Activated naive CD4-positive, alpha-beta T cell treated with anti-CD3 and anti-CD28 coated beads for 36 hours (primary cell): ENCODE data around the gene ADAMTS19. TPM values are rescaled to one million over a fixed set of nuclear protein-coding genes. Genes with fewer than 3 reads are reported as not detected.
"Not testable (repeated sequence)": the region's sequence is repeated elsewhere in the genome, so short reads cannot be mapped to it uniquely, and the experiment has no call there.

ENCODE experiments used
- CTCF ChIA-PET: fragments of 350-600 bp; sonication (Branson Sonifier 250); formaldehyde crosslinking; loops from one replicate; lab custom pipeline; 2021; ENCODE audit warnings: antibody characterized with exemption; lab: Charles Lee
- DNase-seq: peaks from one replicate; pipeline ENCODE4 v3.0.0-alpha.2; 2020
- H3K27ac Mint-ChIP-seq: one replicate; pipeline ENCODE4 v1.8.0; 2021; ENCODE audit warnings: mild to moderate bottlenecking, mixed read lengths
- H3K27me3 Mint-ChIP-seq: one replicate; pipeline ENCODE4 v1.8.0; 2021; ENCODE audit warnings: low read depth, mixed read lengths
- H3K36me3 Mint-ChIP-seq: one replicate; pipeline ENCODE4 v1.8.0; 2021; ENCODE audit warnings: low read depth, mixed read lengths
- H3K4me1 Mint-ChIP-seq: one replicate; pipeline ENCODE4 v1.8.0; 2021; ENCODE audit warnings: low read depth, mixed read lengths
- H3K4me3 Mint-ChIP-seq: one replicate; pipeline ENCODE4 v1.8.0; 2021; ENCODE audit warnings: mild to moderate bottlenecking, moderate library complexity, mixed read lengths
- H3K9me3 Mint-ChIP-seq: one replicate; pipeline ENCODE4 v1.8.0; 2021; ENCODE audit warnings: mixed read lengths
- intact Hi-C: fragments of 100-400 bp; cut with micrococcal nuclease; formaldehyde crosslinking; loops from one replicate; pipeline ENCODE4 v1.15.1; 2023
- total RNA-seq, 2 experiments: library from RNA; stranded (reverse); gene quantifications; one replicate each; pipeline ENCODE4 v1.2.3, GENCODE V29; 2021

ADAMTS19 gene
- total RNA-seq: not detected

- Mint-ChIP-seq H3K27me3 (peaks cover 45% of the 10 kb centered on the region), H3K36me3 (no peaks in the 10 kb centered on the region), H3K4me3 (peak within 1 kb of the TSS; percentile 48), H3K27ac (no peak within 1 kb of the TSS), H3K9me3 (no peaks in the 10 kb centered on the region), H3K4me1 (peaks cover 12% of the 10 kb centered on the region)
- intact Hi-C loops: no loop called here
- DNase-seq: peak; percentile 59
- CTCF ChIA-PET: interaction anchor here (1.5 kb wide), 1 partner anchor 100 kb away, joined by 10 read pairs; no protein-coding TSS in a partner anchor
Observed at GRCh38 chr5:129459777-129460671, at the start of gene ADAMTS19. Gene ADAMTS19, plus strand, starts transcription at chr5:129460298. Its CDS starts 94 bp downstream, at chr5:129460392.

DNA sequence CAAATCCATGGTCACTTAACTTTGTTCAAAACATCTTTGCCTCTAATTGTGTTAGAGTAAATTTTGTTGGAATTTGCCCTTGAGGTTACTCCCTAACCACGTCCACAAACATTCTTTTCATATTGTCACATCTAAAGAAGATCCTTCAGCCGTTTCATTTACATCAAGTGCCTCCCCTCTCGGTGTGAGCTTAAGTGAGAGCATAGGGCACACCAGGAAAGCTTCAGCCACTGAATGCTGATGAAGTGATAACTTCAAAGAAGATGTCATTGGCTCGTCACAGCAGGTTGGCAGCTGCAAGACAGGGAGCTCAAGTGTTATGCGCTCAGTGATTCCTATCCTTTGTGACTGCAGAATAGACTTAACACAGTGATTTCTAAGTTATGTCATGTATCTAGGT is 49.6 kb upstream of the ADAMTS19 start:
- DNase-seq: no peak
- CTCF ChIA-PET: interaction anchor here (0.6 kb wide), 1 partner anchor 127 kb away, joined by 4 read pairs; no protein-coding TSS in a partner anchor
- Mint-ChIP-seq H3K9me3 (peaks cover 6% of the 10 kb centered on the region), H3K4me1 (no peaks in the 10 kb centered on the region), H3K27me3 (no peaks in the 10 kb centered on the region), H3K36me3 (no peaks in the 10 kb centered on the region), H3K4me3 (no peak overlapping the region), H3K27ac (no peak overlapping the region)
- intact Hi-C loops: no loop called here

- no peaks in the 10 kb centered on the region for H3K36me3 Mint-ChIP-seq
- H3K9me3 Mint-ChIP-seq: peaks cover 9% of the 10 kb centered on the region
- no peak overlapping the region for H3K4me3 Mint-ChIP-seq
- CTCF ChIA-PET: no interaction called here
- no peaks in the 10 kb centered on the region for H3K4me1 Mint-ChIP-seq
- H3K27me3 Mint-ChIP-seq: no peaks in the 10 kb centered on the region
- no peak for DNase-seq
- H3K27ac Mint-ChIP-seq: no peak overlapping the region
- intact Hi-C loops: no loop called here
Observed at GRCh38 chr5:129412721-129413120, 47.4 kb upstream of the ADAMTS19 start.

GRCh38 chr5:129413570-129413969 is 46.5 kb upstream of the ADAMTS19 start:
- intact Hi-C loops: no loop called here
- no peaks in the 10 kb centered on the region for H3K27me3 Mint-ChIP-seq
- no peak overlapping the region for H3K27ac Mint-ChIP-seq
- no peaks in the 10 kb centered on the region for H3K36me3 Mint-ChIP-seq
- CTCF ChIA-PET: interaction anchor here (0.6 kb wide), 1 partner anchor 472 kb away, joined by 3 read pairs; no protein-coding TSS in a partner anchor
- H3K9me3 Mint-ChIP-seq: peaks cover 9% of the 10 kb centered on the region
- no peak for DNase-seq
- H3K4me1 Mint-ChIP-seq: no peaks in the 10 kb centered on the region
- H3K4me3 Mint-ChIP-seq: no peak overlapping the region

- intact Hi-C loops: no loop called here
- Mint-ChIP-seq H3K27me3 (no peaks in the 10 kb centered on the region), H3K27ac (no peak overlapping the region), H3K9me3 (peaks cover 9% of the 10 kb centered on the region), H3K4me1 (no peaks in the 10 kb centered on the region), H3K36me3 (no peaks in the 10 kb centered on the region), H3K4me3 (no peak overlapping the region)
- no peak for DNase-seq
- CTCF ChIA-PET: no interaction called here
Observed at GRCh38 chr5:129419292-129419691, 40.8 kb upstream of the ADAMTS19 start.

DNA sequence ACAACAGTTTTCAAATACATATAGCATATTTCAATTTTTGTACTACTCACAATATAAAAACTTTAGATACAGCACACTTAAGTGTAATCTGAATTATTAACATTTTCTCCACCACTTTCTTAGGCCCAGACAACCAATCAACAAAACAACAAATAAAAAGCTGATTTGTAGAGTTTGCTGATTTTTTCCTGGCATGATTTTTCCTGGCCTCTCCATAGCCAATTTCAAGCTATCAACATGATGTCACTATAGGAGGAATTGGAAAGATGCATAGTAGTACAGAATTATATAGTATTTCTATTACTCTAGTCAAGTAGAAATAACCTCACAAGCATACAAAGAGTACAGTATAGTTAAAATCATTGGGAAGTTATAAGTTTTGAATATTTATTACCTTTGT is 35.1 kb upstream of the ADAMTS19 start:
- Mint-ChIP-seq H3K9me3 (peaks cover 2% of the 10 kb centered on the region), H3K36me3 (no peaks in the 10 kb centered on the region), H3K4me3 (no peak overlapping the region), H3K27me3 (no peaks in the 10 kb centered on the region), H3K27ac (no peak overlapping the region), H3K4me1 (no peaks in the 10 kb centered on the region)
- no peak for DNase-seq
- CTCF ChIA-PET: no interaction called here
- intact Hi-C loops: no loop called here

DNA sequence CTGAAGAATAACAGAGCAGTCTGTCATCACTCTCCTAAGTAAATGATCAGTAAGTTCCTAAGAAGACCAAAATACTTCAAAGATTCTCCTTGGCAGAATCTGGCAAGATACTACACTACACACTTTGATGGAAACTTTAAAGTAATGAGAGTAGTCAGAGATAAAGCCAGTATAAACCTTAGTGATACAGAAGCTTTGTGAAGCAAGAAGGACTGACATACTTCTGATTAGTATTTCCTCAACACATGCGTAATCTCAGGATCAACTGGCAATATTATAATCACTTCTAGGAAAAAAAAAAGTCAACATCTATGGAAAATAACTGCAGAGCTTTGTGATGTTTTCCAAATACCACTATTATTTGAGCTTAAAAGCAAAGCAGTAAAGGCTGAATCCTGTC is 34.0 kb upstream of the ADAMTS19 start:
- Mint-ChIP-seq H3K27ac (no peak overlapping the region), H3K27me3 (no peaks in the 10 kb centered on the region), H3K36me3 (no peaks in the 10 kb centered on the region), H3K4me1 (no peaks in the 10 kb centered on the region), H3K9me3 (peaks cover 2% of the 10 kb centered on the region), H3K4me3 (no peak overlapping the region)
- intact Hi-C loops: no loop called here
- CTCF ChIA-PET: no interaction called here
- no peak for DNase-seq

- intact Hi-C loops, H3K4me3 Mint-ChIP-seq, H3K27me3 Mint-ChIP-seq, DNase-seq, H3K27ac Mint-ChIP-seq, CTCF ChIA-PET, H3K4me1 Mint-ChIP-seq, H3K9me3 Mint-ChIP-seq, H3K36me3 Mint-ChIP-seq: not testable (repeated sequence)
Observed at GRCh38 chr5:129428636-129429035, 31.5 kb upstream of the ADAMTS19 start.

DNA sequence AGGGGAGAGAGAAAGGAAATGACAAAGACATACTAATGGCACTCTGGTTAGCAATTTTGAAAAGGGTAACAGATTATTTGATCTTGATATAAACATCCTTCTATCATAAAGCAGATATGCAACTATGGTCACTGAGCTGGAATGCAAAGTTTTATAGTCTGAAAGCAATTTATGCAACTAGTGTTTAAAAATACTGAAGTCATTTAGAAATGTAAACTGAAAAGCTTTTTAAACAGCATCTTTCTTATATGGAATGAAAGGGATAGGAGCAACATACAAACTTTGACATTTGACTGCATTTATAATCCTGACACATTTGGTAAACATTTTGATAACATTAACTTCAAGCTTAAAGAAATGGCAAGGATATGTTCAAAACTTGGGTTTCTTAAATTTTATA is 28.7 kb upstream of the ADAMTS19 start:
- Mint-ChIP-seq H3K27ac (no peak overlapping the region), H3K4me1 (no peaks in the 10 kb centered on the region), H3K9me3 (peaks cover 4% of the 10 kb centered on the region), H3K27me3 (no peaks in the 10 kb centered on the region), H3K36me3 (no peaks in the 10 kb centered on the region), H3K4me3 (no peak overlapping the region)
- intact Hi-C loops: no loop called here
- CTCF ChIA-PET: no interaction called here
- no peak for DNase-seq

DNA sequence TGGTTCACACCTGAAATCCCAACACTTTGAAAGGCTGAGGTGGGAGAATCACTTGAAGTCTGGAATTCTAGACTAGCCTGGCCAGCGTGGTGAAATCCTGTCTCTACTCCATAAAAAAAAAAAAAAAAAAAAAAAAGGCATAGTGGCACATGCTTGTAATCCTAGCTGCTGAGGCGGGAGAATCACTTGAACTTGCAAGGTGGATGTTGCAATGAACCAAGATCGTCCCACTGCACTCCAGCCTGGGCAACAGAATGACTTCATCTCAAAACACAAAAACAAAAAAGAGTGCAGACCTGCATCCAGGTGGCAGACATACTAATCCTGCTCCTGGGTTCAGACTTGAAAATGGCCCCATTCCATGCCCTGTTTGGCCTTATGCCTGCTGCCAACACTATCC is 21.8 kb upstream of the ADAMTS19 start:
- intact Hi-C loops: no loop called here
- Mint-ChIP-seq H3K27me3 (no peaks in the 10 kb centered on the region), H3K9me3 (peaks cover 2% of the 10 kb centered on the region), H3K36me3 (no peaks in the 10 kb centered on the region), H3K27ac (no peak overlapping the region), H3K4me3 (no peak overlapping the region), H3K4me1 (no peaks in the 10 kb centered on the region)
- CTCF ChIA-PET: no interaction called here
- DNase-seq: no peak

GRCh38 chr5:129440424-129440823 is 19.7 kb upstream of the ADAMTS19 start:
- Mint-ChIP-seq H3K27ac (no peak overlapping the region), H3K36me3 (no peaks in the 10 kb centered on the region), H3K4me3 (no peak overlapping the region), H3K27me3 (no peaks in the 10 kb centered on the region), H3K9me3 (no peaks in the 10 kb centered on the region), H3K4me1 (no peaks in the 10 kb centered on the region)
- CTCF ChIA-PET: interaction anchor here (0.7 kb wide), 1 partner anchor 82 kb away, joined by 3 read pairs; no protein-coding TSS in a partner anchor
- DNase-seq: no peak
- intact Hi-C loops: no loop called here

DNA sequence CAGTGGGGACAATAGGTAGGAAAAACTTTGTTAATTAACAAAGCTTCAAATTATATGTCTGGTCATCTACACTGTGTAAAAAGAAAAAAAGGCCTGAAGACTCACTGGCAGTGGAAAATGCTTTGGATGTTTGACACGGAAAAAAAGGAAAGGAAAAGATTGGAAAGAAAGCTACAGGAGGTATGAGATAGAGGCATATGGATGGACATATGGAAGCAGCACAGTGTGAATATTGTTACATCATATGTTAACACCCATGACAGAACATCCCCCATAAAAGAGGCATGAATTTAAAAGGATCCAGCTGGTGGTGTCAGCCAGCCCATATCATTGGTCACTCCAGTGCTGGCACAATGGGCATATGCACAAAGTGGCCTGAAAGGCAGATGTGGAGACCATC is 19.0 kb upstream of the ADAMTS19 start:
- CTCF ChIA-PET: interaction anchor here (0.7 kb wide), 1 partner anchor 83 kb away, joined by 3 read pairs; no protein-coding TSS in a partner anchor
- no peaks in the 10 kb centered on the region for H3K9me3 Mint-ChIP-seq
- no peaks in the 10 kb centered on the region for H3K4me1 Mint-ChIP-seq

GRCh38 chr5:129445379-129445778 is 14.7 kb upstream of the ADAMTS19 start:
- DNase-seq: no peak
- Mint-ChIP-seq H3K27me3 (no peaks in the 10 kb centered on the region), H3K27ac (no peak overlapping the region), H3K4me1 (no peaks in the 10 kb centered on the region), H3K36me3 (no peaks in the 10 kb centered on the region), H3K4me3 (no peak overlapping the region), H3K9me3 (no peaks in the 10 kb centered on the region)
- CTCF ChIA-PET: no interaction called here
- intact Hi-C loops: no loop called here

More for the DNA sequence above, 19.0 kb upstream of the ADAMTS19 start:
- Mint-ChIP-seq H3K36me3 (no peaks in the 10 kb centered on the region), H3K27ac (no peak overlapping the region), H3K27me3 (no peaks in the 10 kb centered on the region), H3K4me3 (no peak overlapping the region)
- no peak for DNase-seq
- intact Hi-C loops: no loop called here
